Thoracic aorta (tissue), 2 donors: Measurements from ENCODE around the gene SLC44A1. TPM values are rescaled to one million over a fixed set of nuclear protein-coding genes. Genes with fewer than 3 reads are reported as not detected.

ENCODE experiments used
- ATAC-seq: fragments of 150-250 bp; one replicate; pipeline ENCODE4 v1.8.0; 2017; ENCODE audit warnings: low read depth; ENCODE audit not compliant: insufficient number of reproducible peaks, low FRiP score
- DNase-seq: peaks from one replicate; pipeline ENCODE4 v3.0.0-alpha.2; 2020; ENCODE audit warnings: low spot score
- H3K27ac ChIP-seq, 2 donors: fragments of 200-600 bp; sonication (generic); 1 replicate in 1 of 2; 2 replicates in 1 of 2; pipeline ENCODE4 v1.5.1; 2016; ENCODE audit warnings: mild to moderate bottlenecking in 2 of 2, moderate library complexity in 2 of 2
- H3K27me3 ChIP-seq: fragments of 200-600 bp; sonication (generic); replicated peaks from 2 replicates; pipeline ENCODE4 v1.6.0; 2016; ENCODE audit warnings: mild to moderate bottlenecking; ENCODE audit not compliant: insufficient read depth
- H3K36me3 ChIP-seq: fragments of 200-600 bp; sonication (generic); one replicate; pipeline ENCODE4 v1.5.1; 2016
- H3K4me1 ChIP-seq, 2 donors: fragments of 200-600 bp; sonication (generic); 1 replicate in 1 of 2; 2 replicates in 1 of 2; pipeline versions ENCODE4 v1.5.1 to v1.6.0; 2016; ENCODE audit warnings: low read depth in 2 of 2, mild to moderate bottlenecking in 1 of 2; ENCODE audit not compliant: control insufficient read depth in 1 of 2
- H3K4me3 ChIP-seq: fragments of 200-600 bp; sonication (generic); 2 replicates; pipeline ENCODE4 v1.5.1; 2016; ENCODE audit warnings: mild to moderate bottlenecking
- H3K9me3 ChIP-seq: fragments of 200-600 bp; sonication (generic); 2 replicates; pipeline ENCODE4 v1.5.1; 2016
- total RNA-seq, 2 donors: library from RNA; depleted of rRNA; stranded (reverse); fragments of >200 nt; gene quantifications; one replicate each; pipeline versions ENCODE4 v1.1.0 to v1.2.3, GENCODE V29; 2016
- TF ChIP-seq, protein P1 (sequence below): fragments of 200-600 bp; sonication (generic); IDR thresholded peaks from one replicate; pipeline ENCODE4 v1.5.1; 2019; ENCODE audit warnings: antibody characterized with exemption

The SLC44A1 gene
- total RNA-seq, 2 donors from 2014 or later, result 33.9 to 58.8 TPM

- H3K9me3 ChIP-seq, result no peaks in the 10 kb centered on the region
- TF ChIP-seq, protein P1, sequence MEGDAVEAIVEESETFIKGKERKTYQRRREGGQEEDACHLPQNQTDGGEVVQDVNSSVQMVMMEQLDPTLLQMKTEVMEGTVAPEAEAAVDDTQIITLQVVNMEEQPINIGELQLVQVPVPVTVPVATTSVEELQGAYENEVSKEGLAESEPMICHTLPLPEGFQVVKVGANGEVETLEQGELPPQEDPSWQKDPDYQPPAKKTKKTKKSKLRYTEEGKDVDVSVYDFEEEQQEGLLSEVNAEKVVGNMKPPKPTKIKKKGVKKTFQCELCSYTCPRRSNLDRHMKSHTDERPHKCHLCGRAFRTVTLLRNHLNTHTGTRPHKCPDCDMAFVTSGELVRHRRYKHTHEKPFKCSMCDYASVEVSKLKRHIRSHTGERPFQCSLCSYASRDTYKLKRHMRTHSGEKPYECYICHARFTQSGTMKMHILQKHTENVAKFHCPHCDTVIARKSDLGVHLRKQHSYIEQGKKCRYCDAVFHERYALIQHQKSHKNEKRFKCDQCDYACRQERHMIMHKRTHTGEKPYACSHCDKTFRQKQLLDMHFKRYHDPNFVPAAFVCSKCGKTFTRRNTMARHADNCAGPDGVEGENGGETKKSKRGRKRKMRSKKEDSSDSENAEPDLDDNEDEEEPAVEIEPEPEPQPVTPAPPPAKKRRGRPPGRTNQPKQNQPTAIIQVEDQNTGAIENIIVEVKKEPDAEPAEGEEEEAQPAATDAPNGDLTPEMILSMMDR, result no peak
- ATAC-seq (no peak), DNase-seq (no peak)
- no peak overlapping the region for H3K4me3 ChIP-seq
- no peak overlapping the region for H3K27ac ChIP-seq
- H3K4me1 ChIP-seq, result peaks cover 0 to 11% of the 10 kb centered on the region in 2 donors
- no peaks in the 10 kb centered on the region for H3K27me3 ChIP-seq
- H3K36me3 ChIP-seq, result no peaks in the 10 kb centered on the region
Measured at GRCh38 chr9:105444130-105444529, 199.7 kb downstream of the SLC44A1 start.

- H3K27me3 ChIP-seq, result no peaks in the 10 kb centered on the region
- no peak overlapping the region for H3K4me3 ChIP-seq
- H3K36me3 ChIP-seq, result no peaks in the 10 kb centered on the region
- no peaks in the 10 kb centered on the region for H3K9me3 ChIP-seq
- DNase-seq (no peak), ATAC-seq (no peak)
- H3K27ac ChIP-seq, result no peak overlapping the region
- TF ChIP-seq, protein P1, result no peak
- H3K4me1 ChIP-seq, result peaks cover 6 to 17% of the 10 kb centered on the region in 2 donors
Measured at GRCh38 chr9:105445203-105445881, 200.9 kb downstream of the SLC44A1 start.

- Histone ChIP-seq H3K4me3 (peak overlapping the region; percentile 78), H3K36me3 (no peaks in the 10 kb centered on the region), H3K4me1 (peaks cover 6 to 17% of the 10 kb centered on the region in 2 donors), H3K27ac (peak overlapping the region; percentile 46 to 65), H3K9me3 (no peaks in the 10 kb centered on the region), H3K27me3 (no peaks in the 10 kb centered on the region)
- DNase-seq (no peak), ATAC-seq (peak; percentile 26)
- TF ChIP-seq, protein P1, result no peak
Measured at GRCh38 chr9:105447386-105447813, 202.9 kb downstream of the SLC44A1 start.

- Histone ChIP-seq H3K4me1 (peaks cover 6 to 17% of the 10 kb centered on the region in 2 donors), H3K36me3 (no peaks in the 10 kb centered on the region), H3K27ac (peak within 1 kb of the TSS; percentile 46 to 65), H3K4me3 (peak within 1 kb of the TSS; percentile 78), H3K27me3 (no peaks in the 10 kb centered on the region), H3K9me3 (no peaks in the 10 kb centered on the region)
- peak; percentile 69 for DNase-seq
- ATAC-seq, result peak; percentile 86
- TF ChIP-seq, protein P1, result no peak
Measured at GRCh38 chr9:105447814-105448812, 203.7 kb downstream of the SLC44A1 start, which contains the start of gene FSD1L. Gene FSD1L, plus strand, starts transcription at chr9:105448034. Its CDS starts 187 bp downstream, at chr9:105448221.

- no peaks in the 10 kb centered on the region for H3K27me3 ChIP-seq
- ATAC-seq (no peak), DNase-seq (no peak)
- no peak overlapping the region for H3K27ac ChIP-seq
- no peaks in the 10 kb centered on the region for H3K36me3 ChIP-seq
- H3K4me1 ChIP-seq, result peaks cover 6 to 17% of the 10 kb centered on the region in 2 donors
- TF ChIP-seq, protein P1, result no peak
- H3K4me3 ChIP-seq, result peak overlapping the region; percentile 78
- no peaks in the 10 kb centered on the region for H3K9me3 ChIP-seq
Measured at GRCh38 chr9:105449081-105449480, 204.6 kb downstream of the SLC44A1 start.
